SK-N-SH treated with all-trans-retinoic acid at 6 μM for 48 hours (cell line): Measurements from ENCODE around the gene C19orf44.

Experiments used
- ATAC-seq: fragments of 200-7000 bp; cut with Tn5 transposase; 3 replicates; pipeline ENCODE4 v1.9.1; 2020; ENCODE audit warnings: mild to moderate bottlenecking, moderate library complexity
- ARNTL ChIP-seq: fragments of 450-650 bp; formaldehyde crosslinking; IDR thresholded peaks from 2 replicates; pipeline ENCODE4 v1.5.0; 2020; ENCODE audit warnings: low read depth, mild to moderate bottlenecking, moderate library complexity, borderline replicate concordance
- BACH2 ChIP-seq: fragments of 250-450 bp; sonication (Bioruptor Pico); IDR thresholded peaks from 2 replicates; pipeline ENCODE4 v1.9.0; 2021; ENCODE audit warnings: mild to moderate bottlenecking, borderline replicate concordance
- CSDC2 ChIP-seq: fragments of 250-450 bp; sonication (Bioruptor Pico); IDR thresholded peaks from 2 replicates; pipeline ENCODE4 v1.5.0; 2020; ENCODE audit warnings: mild to moderate bottlenecking, moderate library complexity
- CSRNP3 ChIP-seq: fragments of 250-450 bp; sonication (Bioruptor Pico); IDR thresholded peaks from 2 replicates; pipeline ENCODE4 v1.5.1; 2021; ENCODE audit warnings: mild to moderate bottlenecking, moderate library complexity
- ESRRG ChIP-seq: fragments of 250-450 bp; sonication (Bioruptor Pico); IDR thresholded peaks from 2 replicates; pipeline ENCODE4 v1.6.1; 2021; ENCODE audit warnings: mild to moderate bottlenecking
- GLIS3 ChIP-seq: fragments of 250-450 bp; sonication (Bioruptor Pico); IDR thresholded peaks from 2 replicates; pipeline ENCODE4 v1.5.0; 2020; ENCODE audit warnings: mild to moderate bottlenecking, moderate library complexity
- ISL1 ChIP-seq: fragments of 250-450 bp; sonication (Bioruptor Pico); IDR thresholded peaks from 2 replicates; pipeline ENCODE4 v2.1.2; 2022; ENCODE audit warnings: mild to moderate bottlenecking, moderate library complexity
- OSR1 ChIP-seq: fragments of 250-450 bp; sonication (Bioruptor Pico); IDR thresholded peaks from 2 replicates; pipeline ENCODE4 v1.8.0; 2022; ENCODE audit warnings: moderate library complexity, mild to moderate bottlenecking, inconsistent platforms
- PATZ1 ChIP-seq: fragments of 250-450 bp; sonication (Bioruptor Pico); IDR thresholded peaks from 2 replicates; pipeline ENCODE4 v1.8.0; 2020; ENCODE audit warnings: mild to moderate bottlenecking, moderate library complexity, borderline replicate concordance
- RARB ChIP-seq: fragments of 250-450 bp; sonication (Bioruptor Pico); IDR thresholded peaks from 2 replicates; pipeline ENCODE4 v1.8.0; 2021; ENCODE audit warnings: mild to moderate bottlenecking, moderate library complexity
- SNAI2 ChIP-seq: fragments of 250-450 bp; sonication (Bioruptor Pico); IDR thresholded peaks from 2 replicates; pipeline ENCODE4 v1.5.0; 2020; ENCODE audit warnings: mild to moderate bottlenecking, moderate library complexity
- TCF4 ChIP-seq: fragments of 250-450 bp; sonication (Bioruptor Pico); IDR thresholded peaks from 2 replicates; pipeline ENCODE4 v1.8.0; 2021; ENCODE audit warnings: mild to moderate bottlenecking, moderate library complexity, borderline replicate concordance
- TOX ChIP-seq: fragments of 250-450 bp; sonication (Bioruptor Pico); IDR thresholded peaks from 2 replicates; pipeline ENCODE4 v1.8.0; 2021; ENCODE audit warnings: mild to moderate bottlenecking, moderate library complexity, borderline replicate concordance
- ZFP3 ChIP-seq: fragments of 250-450 bp; sonication (Bioruptor Pico); IDR thresholded peaks from 2 replicates; pipeline ENCODE4 v1.5.0; 2020; ENCODE audit warnings: mild to moderate bottlenecking, moderate library complexity
- ZFP30 ChIP-seq: fragments of 450-650 bp; formaldehyde crosslinking; IDR thresholded peaks from 2 replicates; pipeline ENCODE4 v1.5.0; 2022; ENCODE audit warnings: mild to moderate bottlenecking, moderate library complexity
- ZNF565 ChIP-seq: fragments of 450-650 bp; formaldehyde crosslinking; conservative IDR thresholded peaks from 2 replicates; pipeline ENCODE4 v1.5.0; 2020; ENCODE audit warnings: low read depth, mild to moderate bottlenecking, moderate library complexity
- ZNF70 ChIP-seq: fragments of 450-650 bp; formaldehyde crosslinking; IDR thresholded peaks from 2 replicates; pipeline ENCODE4 v1.5.0; 2020; ENCODE audit warnings: mild to moderate bottlenecking, moderate library complexity
- TF ChIP-seq, protein P1 (sequence below): fragments of 250-450 bp; sonication (Bioruptor Pico); IDR thresholded peaks from 2 replicates; pipeline ENCODE4 v1.5.0; 2020; ENCODE audit warnings: mild to moderate bottlenecking, moderate library complexity
- TF ChIP-seq, protein P2 (sequence below): fragments of 250-450 bp; sonication (Bioruptor Pico); IDR thresholded peaks from 2 replicates; pipeline ENCODE4 v1.8.0; 2021; ENCODE audit warnings: low read depth, mild to moderate bottlenecking, moderate library complexity, borderline replicate concordance
- TF ChIP-seq, protein P3 (sequence below): fragments of 250-450 bp; sonication (Bioruptor Pico); IDR thresholded peaks from 2 replicates; pipeline ENCODE4 v1.5.1; 2020; ENCODE audit warnings: low read depth, mild to moderate bottlenecking, moderate library complexity

C19orf44 gene

GRCh38 chr19:16564842-16565241 lies 68.6 kb downstream of the C19orf44 start (continued):
- TF ChIP-seq SNAI2 (CRISPR knock-in tag) (no peak), GLIS3 (no peak), ESRRG (no peak), BACH2 (CRISPR knock-in tag) (no peak), CSDC2 (no peak), ISL1 (CRISPR knock-in tag) (no peak)
- TF ChIP-seq, protein P1, sequence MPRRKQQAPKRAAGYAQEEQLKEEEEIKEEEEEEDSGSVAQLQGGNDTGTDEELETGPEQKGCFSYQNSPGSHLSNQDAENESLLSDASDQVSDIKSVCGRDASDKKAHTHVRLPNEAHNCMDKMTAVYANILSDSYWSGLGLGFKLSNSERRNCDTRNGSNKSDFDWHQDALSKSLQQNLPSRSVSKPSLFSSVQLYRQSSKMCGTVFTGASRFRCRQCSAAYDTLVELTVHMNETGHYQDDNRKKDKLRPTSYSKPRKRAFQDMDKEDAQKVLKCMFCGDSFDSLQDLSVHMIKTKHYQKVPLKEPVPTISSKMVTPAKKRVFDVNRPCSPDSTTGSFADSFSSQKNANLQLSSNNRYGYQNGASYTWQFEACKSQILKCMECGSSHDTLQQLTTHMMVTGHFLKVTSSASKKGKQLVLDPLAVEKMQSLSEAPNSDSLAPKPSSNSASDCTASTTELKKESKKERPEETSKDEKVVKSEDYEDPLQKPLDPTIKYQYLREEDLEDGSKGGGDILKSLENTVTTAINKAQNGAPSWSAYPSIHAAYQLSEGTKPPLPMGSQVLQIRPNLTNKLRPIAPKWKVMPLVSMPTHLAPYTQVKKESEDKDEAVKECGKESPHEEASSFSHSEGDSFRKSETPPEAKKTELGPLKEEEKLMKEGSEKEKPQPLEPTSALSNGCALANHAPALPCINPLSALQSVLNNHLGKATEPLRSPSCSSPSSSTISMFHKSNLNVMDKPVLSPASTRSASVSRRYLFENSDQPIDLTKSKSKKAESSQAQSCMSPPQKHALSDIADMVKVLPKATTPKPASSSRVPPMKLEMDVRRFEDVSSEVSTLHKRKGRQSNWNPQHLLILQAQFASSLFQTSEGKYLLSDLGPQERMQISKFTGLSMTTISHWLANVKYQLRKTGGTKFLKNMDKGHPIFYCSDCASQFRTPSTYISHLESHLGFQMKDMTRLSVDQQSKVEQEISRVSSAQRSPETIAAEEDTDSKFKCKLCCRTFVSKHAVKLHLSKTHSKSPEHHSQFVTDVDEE (CRISPR knock-in tag): no peak

DNA sequence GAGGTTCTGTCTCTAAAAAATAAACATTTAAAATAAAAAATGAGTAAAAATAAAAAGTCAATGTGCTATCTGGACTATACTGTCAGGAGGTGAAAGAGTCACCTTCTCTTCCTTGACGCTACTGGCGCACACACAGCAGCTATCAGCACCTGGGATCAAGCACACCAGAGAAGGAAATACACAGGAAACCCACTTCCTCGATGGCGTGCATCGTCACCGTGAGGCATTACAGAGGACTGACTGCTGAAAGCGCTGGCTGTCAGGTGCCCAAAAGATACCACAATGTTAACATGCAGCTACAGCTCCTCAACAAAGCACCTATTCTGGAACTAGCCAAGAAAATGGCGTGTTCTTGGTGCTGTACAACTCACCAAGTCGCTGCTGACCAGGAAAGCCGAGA lies 70.0 kb downstream of the C19orf44 start:
- TF ChIP-seq ZNF70 (CRISPR knock-in tag): no peak
- TF ChIP-seq ARNTL: no peak
- no peak for TF ChIP-seq ZFP30 (CRISPR knock-in tag)
- ATAC-seq: no peak

- no peak for ATAC-seq
- TF ChIP-seq ARNTL: no peak
- no peak for TF ChIP-seq CSDC2
- no peak for TF ChIP-seq ISL1 (CRISPR knock-in tag)
- TF ChIP-seq, protein P1 (CRISPR knock-in tag): no peak
- TF ChIP-seq ZNF565 (CRISPR knock-in tag): no peak
- TF ChIP-seq SNAI2 (CRISPR knock-in tag): no peak
- TF ChIP-seq, protein P2, sequence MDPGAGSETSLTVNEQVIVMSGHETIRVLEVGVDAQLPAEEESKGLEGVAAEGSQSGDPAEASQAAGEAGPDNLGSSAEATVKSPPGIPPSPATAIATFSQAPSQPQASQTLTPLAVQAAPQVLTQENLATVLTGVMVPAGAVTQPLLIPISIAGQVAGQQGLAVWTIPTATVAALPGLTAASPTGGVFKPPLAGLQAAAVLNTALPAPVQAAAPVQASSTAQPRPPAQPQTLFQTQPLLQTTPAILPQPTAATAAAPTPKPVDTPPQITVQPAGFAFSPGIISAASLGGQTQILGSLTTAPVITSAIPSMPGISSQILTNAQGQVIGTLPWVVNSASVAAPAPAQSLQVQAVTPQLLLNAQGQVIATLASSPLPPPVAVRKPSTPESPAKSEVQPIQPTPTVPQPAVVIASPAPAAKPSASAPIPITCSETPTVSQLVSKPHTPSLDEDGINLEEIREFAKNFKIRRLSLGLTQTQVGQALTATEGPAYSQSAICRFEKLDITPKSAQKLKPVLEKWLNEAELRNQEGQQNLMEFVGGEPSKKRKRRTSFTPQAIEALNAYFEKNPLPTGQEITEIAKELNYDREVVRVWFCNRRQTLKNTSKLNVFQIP (CRISPR knock-in tag): no peak
- no peak for TF ChIP-seq ESRRG
Observed at GRCh38 chr19:16566702-16567101, 70.5 kb downstream of the C19orf44 start.

- no peak for ATAC-seq
- no peak for TF ChIP-seq ZFP3 (CRISPR knock-in tag)
- TF ChIP-seq SNAI2 (CRISPR knock-in tag): no peak
- TF ChIP-seq ARNTL: no peak
- no peak for TF ChIP-seq ZFP30 (CRISPR knock-in tag)
- TF ChIP-seq, protein P3, sequence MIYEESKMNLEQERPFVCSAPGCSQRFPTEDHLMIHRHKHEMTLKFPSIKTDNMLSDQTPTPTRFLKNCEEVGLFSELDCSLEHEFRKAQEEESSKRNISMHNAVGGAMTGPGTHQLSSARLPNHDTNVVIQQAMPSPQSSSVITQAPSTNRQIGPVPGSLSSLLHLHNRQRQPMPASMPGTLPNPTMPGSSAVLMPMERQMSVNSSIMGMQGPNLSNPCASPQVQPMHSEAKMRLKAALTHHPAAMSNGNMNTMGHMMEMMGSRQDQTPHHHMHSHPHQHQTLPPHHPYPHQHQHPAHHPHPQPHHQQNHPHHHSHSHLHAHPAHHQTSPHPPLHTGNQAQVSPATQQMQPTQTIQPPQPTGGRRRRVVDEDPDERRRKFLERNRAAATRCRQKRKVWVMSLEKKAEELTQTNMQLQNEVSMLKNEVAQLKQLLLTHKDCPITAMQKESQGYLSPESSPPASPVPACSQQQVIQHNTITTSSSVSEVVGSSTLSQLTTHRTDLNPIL (CRISPR knock-in tag): no peak
- no peak for TF ChIP-seq CSDC2
- TF ChIP-seq PATZ1: no peak
- TF ChIP-seq ISL1 (CRISPR knock-in tag): no peak
- TF ChIP-seq, protein P2 (CRISPR knock-in tag): no peak
- no peak for TF ChIP-seq ZNF565 (CRISPR knock-in tag)
- TF ChIP-seq ESRRG: no peak
- TF ChIP-seq BACH2 (CRISPR knock-in tag): no peak
- TF ChIP-seq RARB (CRISPR knock-in tag): no peak
- no peak for TF ChIP-seq TCF4 (CRISPR knock-in tag)
- no peak for TF ChIP-seq OSR1 (CRISPR knock-in tag)
- TF ChIP-seq TOX: no peak
- TF ChIP-seq GLIS3: no peak
- no peak for TF ChIP-seq CSRNP3
- TF ChIP-seq, all 23 proteins: peak for 0
Observed at GRCh38 chr19:16569609-16570320, 73.6 kb downstream of the C19orf44 start.
